NCI-H1417 treated with DMSO at 0.1 percent for 48 hours (cell line): ENCODE results near the gene CEP70.
"Not testable (repeated sequence)": the region's sequence is repeated elsewhere in the genome, so short reads cannot be mapped to it uniquely, and the experiment has no call there.

Experiments used
- DNase-seq: peaks from one replicate; lab custom pipeline; 2025; lab: John Stamatoyannopoulos, UW

CEP70 gene

DNA sequence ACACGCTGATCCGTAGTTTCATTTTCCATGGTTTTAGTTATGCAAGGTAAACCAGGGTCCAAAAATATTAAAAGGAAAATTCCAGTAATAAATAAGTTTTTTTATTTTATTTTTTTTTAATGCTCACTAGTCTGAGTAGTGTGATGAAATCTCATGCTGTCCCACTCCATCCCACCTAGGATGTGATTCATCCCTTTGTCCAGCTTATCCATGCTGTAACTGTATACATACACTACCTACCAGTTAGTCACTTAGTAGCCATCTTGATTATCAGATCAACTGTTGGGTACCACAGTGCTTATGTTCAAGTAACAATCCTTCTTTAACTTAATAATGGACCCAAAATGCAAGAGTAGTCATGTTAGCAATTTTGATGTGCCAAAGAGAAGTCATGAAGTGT is 84.5 kb downstream of the CEP70 start:
- DNase-seq = no peak

DNA sequence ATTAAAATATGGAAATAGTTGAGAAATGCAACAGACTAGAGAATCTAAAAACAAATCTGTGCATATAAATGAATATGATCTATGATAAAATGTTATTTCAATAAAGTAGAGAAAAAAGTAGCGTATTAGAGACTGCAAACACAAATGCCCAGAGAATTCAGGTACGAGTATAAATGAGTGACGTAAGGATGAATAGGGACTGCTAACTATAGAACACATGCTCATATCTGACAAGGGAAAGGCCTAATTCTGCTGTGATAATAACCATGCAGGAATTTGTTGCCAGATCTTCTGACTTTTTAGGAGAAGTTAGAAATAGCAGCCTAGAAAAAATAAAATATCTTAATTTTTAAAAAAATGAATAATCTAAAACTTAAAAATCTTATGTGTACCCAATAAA is 86.5 kb downstream of the CEP70 start:
- no peak for DNase-seq

DNA sequence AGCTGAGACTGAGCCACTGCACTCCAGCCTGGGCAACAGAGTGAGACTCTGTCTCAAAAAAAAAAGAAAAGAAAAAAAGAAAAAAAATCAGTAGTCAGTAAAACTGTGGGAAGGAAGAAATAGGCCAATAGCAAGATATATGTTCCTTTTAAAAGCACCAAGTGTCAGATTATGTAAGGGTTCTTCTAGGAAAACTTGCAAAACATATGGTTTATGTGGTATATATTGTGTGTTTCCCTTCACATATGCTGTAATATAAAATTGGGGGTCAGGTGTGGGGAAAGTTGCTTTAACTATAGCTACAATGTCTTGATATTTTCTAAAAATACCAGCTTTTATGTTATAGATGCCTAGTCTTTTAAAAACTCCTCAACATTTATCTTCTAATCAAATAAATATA is 95.1 kb downstream of the CEP70 start:
- DNase-seq = no peak

DNA sequence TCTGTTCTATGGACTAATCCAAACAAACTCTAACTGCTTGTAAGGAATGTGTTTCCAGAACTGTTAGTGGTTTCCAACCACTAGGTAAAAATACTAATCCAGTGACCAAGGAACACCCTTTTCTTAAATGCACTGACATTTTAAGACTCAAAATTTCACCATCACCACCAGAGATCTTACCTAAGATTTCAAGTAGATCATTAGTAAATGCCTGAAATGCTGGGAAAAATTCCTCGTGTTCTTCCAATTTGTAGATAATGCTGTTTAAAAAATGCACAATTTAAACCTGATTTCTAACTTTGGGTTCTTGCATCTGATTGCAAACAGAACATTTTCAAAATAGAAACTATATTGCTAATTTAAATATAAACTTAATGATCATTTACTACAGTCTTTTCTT is 96.2 kb downstream of the CEP70 start:
- DNase-seq = no peak

DNA sequence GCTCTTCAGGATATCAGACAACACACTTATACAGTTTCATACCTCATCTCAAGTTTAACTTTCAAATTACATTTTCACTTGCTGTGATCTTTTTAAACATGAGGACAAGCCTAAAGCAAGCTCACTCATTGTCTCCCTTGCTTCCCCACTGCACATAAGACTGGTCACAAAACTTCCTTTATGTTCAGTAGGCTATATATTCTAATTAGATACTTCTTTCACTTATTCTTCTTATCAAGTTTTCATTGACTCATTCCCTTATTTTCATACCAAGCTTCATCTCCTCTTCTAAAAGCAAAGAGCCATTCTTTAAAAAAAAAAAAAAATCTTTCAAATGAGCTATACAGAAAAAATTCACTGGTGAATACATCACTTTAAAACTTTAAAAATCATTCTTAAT is 97.0 kb downstream of the CEP70 start:
- no peak for DNase-seq

DNA sequence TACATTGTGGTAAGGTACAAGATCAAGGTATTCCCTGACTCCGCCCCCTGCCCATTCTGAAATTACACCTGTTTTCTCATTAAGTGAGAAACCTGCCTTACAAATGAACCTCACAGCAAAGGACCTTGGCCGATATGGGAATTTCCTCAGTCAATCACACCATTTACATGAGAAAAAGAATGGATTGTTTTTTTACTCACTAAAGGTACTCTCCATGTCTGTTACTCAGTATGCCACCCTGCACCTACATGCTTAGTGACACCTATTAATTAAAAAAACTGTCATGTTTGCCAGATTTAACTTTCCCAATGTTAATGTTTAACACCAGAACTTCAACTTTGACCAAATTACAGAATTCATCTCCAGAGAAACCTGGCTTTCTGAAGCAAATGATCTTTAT is 97.6 kb downstream of the CEP70 start:
- no peak for DNase-seq

DNA sequence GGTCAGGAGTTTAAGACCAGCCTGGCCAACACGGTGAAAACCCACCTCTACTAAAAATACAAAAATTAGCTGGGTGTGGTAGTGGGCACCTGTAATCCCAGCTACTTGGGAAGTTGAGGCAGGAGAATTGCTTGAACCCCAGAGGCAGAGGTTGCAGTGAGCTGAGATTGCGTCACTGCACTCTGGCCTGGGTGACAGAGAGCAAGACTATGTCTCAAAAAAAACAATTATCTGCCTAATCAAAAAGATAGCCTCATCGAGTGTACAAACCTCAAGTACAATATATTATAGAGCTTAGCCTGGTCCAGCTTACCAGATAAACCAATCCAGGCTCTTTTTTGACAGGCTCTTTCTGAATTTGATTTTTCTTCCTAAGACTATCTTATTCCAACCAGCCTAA is 98.4 kb downstream of the CEP70 start:
- not testable (repeated sequence) for DNase-seq

DNA sequence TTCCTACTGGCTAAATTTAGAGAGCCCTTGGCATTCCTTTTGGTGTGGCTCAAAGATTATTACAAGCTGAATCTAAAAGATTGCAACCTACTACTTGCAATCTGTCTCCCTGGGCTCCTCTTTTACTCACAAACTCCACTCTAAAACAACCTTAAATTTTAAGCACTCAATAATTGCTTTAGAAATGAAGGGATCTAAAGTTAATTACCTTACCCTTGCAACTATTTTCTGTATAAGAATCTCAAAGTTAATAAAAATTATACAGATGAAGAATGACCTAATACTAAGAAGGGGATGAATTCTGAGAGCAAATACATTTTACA is 99.5 kb downstream of the CEP70 start:
- no peak for DNase-seq

DNA sequence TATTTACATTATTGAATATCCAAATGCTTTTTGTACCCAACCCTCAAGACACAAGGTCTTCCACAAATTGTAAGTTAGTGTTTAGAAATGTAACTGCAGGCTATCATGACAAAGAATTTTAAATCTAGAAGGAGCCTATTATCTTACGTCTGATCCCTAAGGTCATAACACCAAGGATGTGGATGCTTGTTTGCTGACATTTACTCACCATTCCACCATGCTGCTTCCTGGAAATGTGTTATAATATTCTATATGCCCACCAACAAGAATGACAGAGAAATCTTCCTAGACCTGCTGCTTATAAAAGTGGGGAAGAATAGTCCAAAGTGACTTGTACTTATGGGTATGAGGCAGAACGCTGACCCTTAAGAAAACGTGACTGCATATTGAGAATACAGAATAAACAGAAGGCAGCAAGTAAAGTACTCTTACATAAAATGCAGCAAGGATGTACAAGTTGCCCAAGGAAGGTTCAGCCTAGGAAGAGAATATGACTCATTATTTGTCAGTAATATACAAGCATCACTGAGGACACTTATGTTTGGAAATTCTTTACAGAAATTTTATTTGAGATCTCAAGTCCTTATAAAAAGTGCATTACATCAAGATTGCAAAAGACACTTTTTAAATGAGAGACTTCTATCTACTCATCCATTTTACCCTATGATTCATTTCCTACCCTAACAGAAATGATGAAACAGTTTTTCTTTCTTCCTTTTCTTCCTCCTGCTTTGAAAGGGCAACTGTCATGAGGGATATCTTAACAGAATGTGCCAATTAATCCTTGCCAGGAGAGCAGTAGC is 100.1 kb downstream of the CEP70 start:
- no peak for DNase-seq

DNA sequence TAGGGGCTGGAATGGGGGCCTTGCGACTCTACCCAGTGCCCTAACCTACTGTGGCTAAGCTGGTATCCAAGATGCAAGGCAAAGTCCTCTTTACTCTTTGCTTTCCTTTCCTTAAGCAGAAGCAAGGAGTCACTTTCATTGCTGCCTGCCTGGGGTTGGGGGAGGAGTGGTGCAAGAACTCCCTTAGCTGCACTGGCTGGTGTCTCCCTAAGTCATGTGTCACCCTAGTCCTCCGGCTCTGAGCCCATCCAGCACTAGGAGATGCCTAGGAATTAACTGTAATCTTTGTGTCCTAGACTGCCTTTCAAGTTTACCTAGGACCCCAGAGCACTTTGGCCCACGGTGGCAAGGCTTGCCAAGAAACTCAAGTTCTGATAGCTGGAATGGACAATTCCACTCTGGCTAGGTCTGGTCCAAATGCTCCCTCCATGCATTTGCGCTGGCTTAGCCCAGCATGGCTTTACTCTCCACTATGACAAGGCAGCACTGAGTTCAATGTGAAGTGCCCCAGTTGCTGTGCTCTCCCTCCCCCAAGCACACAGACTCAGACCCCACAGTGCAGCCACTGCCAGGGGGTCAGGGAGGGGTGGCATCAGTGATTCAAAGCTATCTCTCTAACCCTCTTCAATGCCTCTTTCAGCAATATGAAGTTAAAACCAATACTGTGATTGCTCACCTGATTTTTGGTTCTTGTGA is 100.9 kb downstream of the CEP70 start:
- no peak for DNase-seq

DNA sequence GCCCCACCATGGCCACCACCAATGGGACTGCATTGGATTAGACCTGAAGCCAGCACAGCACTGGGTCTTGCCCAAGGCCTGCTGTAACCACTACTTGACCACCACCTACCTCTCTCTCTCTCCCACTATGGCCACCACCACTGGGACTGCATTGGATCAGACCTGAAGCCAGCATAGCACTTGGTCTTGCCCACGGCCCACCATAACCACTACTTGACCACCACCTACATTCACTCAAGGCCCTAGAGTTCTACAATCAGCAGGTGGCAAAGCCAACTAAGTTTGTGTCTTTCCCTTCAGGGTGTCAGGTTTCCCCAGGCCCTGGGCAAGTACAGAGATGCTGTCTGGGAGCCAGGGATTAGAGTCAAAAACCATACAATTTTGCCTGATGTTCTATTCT is 102.1 kb downstream of the CEP70 start:
- no peak for DNase-seq

DNA sequence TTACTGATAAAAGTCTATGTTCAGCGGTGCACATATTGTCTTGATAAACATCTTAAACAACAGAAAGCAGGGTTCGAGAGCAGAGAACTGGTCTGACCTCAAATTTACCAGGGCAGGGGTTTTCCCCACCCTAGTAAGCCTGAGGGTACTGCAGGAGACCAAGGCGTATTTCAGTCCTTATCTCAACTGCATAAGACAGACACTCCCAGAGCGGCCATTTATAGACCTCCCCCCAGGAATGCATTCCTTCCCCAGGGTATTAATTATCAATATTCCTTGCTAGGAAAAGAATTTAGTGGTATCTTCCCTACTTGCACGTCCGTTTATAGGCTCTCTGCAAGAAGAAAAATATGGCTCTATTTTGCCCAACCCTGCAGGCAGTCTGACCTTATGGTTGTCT is 107.5 kb downstream of the CEP70 start:
- not testable (repeated sequence) for DNase-seq

DNA sequence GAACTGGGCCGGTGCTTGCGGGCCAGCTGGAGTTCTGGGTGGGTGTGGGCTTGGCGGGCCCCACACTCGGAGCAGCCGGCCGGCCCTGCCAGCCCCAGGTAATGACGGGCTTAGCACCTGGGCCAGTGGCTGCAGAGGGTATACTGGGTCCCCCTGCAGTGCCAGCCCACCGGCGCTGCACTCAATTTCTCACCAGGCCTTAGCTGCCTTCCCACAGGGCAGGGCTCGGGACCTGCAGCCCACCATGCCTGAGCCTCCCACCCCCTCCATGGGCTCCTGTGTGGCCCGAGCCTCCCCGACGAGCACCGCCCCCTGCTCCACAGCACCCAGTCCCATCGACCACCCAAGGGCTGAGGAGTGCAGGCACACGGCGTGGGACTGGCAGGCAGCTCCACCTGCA is 109.4 kb downstream of the CEP70 start:
- DNase-seq = not testable (repeated sequence)

DNA sequence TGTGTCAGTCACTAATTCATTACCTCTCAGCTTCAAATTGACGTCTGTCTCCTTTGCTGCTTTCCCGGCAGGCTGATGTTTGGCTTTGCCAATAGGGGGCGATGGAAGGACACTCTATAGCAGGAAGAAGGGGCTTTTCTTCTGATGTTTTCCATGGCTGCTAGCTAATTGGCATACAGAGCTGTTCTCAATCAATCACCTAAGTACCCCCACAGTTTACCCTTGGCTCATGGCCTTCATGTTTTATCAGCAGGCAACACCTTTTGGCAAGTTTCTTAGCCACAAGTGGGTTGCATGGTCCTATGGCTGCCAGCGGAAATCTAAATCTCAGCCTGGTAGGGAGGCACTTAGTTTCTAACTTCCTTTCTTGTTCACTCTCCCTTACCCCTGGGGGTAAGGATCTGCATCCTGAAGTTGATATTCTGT is 114.6 kb downstream of the CEP70 start:
- DNase-seq = peak; percentile 7

DNA sequence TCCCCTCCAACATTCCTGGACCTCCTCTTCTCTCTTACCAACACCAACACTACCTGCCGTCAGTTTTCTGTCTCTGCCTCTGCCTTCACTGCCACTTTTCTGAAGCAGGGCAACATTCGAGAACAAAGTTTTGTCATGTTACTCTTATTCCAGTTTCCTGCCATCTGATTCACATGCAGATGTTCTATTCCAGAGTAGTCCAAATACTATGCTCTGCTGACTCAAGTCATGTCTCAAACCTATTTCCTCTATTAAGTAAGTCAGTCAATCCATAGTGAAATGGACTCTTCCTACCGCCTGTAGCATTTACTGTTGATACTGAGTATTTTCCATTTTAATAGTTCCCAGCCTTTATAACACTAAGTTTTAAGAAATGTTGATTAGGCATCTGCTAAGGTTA is 116.3 kb downstream of the CEP70 start:
- DNase-seq = no peak

DNA sequence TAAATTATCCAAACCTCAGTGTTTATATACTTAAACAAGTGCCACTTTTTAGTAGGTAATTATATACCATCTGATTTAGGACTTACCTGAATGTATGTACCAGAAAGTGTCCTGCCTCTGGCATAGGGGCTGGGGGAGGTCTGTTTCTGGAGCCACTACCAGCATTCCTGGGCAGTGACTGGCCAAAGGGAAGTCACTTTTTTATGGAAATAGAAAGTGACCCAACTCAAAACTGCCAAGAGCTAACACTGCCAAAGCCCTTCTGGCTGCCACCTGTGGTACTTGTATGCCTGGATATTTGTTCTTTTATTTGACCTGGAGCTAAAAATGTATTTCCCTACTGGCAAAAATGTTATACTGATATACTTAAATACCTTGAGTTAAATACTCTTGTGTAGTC is 116.9 kb downstream of the CEP70 start:
- DNase-seq = no peak

DNA sequence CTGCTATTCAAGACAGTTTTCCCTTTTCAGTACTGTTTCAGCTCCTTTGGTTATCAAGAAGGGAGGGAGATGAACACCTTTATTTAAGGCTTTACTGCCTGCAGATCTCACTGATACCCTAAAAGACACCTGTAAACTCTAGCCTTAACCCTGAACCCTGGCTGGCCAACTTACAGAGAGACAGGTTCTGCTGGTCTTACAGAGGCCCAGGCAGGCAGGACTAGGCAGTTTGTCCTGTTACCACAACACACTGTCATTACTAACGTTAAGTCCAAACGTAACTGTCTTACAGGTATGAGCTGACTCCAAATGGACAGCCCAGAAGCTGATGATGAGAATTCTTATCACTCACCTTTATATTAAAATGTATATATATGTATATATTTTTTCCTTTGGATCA is 117.5 kb downstream of the CEP70 start:
- DNase-seq = no peak

DNA sequence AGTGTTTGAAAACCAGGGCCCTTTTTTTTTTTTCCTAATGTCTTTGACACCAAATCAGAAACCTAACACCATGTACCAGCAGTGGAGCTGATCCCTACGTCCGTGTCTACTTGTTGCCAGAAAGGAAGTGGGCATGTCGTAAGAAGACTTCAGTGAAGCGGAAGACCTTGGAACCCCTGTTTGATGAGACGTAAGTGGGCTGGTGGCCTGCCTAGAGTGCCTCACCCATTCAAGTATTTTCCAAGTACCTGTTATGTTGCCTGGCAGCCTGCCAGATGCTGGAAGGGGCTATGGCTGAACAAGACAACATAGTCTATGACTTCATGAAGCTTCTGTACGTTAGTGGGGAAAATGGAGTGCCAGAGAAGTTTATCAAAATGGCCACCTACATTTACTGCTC is 119.9 kb downstream of the CEP70 start:
- DNase-seq = no peak

DNA sequence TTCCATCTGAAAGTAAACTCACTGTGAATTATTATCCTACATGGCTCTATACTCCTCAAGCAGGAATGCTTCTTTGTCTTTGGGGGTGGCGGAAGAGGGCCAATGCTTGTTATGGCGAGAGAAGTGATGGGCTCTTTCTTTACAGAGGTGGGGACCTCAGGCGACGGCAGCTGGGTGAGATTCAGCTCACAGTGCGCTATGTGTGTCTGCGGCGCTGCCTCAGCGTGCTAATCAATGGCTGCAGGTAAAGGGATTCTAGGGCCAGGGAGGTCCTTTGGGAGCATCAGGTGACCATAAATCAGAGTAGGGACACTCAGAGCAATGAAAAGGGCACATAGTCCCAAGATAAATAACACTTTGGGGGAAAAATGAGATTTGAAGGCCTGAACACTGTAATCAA is 120.7 kb downstream of the CEP70 start:
- DNase-seq = no peak

DNA sequence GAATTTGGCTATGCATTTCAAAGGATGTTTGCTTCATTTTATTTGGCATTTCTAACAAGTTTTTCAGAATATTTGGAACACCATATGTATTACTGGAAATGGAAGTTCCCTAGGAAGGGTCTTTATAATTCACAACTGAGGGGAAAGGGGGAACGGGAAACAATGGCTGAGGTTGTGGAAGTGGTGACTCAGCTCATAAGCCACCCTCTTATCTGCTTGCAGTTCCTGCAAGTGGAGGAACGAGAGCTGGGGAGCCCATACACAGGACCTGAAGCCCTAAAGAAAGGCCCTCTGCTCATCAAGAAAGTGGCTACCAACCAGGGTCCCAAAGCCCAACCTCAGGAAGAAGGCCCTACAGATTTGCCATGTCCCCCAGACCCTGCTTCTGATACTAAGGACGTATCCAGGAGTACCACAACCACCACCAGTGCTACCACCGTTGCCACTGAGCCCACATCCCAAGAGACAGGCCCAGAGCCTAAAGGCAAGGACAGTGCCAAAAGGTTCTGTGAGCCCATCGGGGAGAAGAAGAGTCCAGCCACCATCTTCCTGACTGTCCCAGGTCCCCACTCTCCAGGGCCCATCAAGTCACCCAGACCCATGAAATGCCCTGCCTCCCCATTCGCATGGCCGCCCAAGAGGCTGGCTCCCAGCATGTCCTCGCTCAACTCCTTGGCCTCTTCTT is 121.8 kb downstream of the CEP70 start:
- DNase-seq = no peak

DNA sequence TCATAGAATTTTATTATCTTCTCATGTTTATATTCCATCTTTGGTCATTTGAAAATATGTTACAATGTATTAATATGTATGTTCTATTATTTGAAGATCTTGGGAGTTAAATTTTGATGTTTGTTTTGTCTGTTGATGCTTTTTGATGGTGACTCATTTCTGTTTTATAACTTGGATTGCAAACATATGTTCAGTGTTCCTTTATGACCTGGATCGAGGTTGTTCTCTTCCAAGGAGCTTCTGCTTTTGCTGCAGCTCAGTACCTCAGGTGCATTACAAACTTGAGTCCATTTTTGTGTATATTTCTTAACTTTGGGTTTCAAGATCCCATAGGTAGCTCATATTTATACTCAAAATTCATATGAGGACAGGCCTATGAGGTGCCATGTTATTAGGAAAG is 122.6 kb downstream of the CEP70 start:
- no peak for DNase-seq

DNA sequence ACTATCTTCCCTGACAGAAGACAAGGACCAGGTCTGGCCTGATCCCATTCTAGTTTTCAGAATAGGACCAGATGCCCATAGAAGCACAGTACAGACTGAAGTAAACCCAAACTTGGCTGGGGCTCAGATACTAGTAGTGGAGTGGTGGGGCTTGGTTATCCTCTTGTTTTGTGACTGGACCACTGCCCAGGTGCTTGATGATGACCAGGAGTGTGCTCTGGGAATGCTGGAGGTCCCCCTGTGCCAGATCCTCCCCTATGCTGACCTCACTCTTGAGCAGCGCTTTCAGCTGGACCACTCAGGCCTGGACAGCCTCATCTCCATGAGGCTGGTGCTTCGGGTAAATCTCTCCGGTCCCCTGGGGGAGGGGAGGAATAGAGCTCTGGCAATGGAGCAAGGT is 123.4 kb downstream of the CEP70 start:
- DNase-seq = no peak

DNA sequence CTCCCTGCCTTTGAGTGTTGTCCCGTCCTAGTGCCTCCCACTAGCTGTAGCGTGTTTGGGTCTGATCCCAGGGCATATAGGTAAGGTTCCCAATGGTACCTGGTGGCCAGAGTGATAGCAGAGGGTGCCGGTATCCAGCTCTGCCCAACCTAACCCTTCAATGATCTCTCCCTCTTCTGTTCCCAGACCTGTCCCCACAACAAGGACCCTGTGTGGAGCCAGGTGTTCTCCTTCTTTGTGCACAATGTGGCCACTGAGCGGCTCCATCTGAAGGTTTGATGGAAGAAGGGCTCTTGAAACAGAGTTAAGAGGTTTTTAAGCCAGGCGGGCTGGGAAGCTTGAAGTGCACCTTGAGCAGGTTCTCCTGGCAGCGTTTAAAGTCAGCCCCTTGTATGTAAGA is 124.2 kb downstream of the CEP70 start:
- no peak for DNase-seq
